Peyer's patch (tissue), 4 donors: ENCODE data around the gene ZBTB7C.

Experiments
- POLR2A ChIP-seq, 2 donors: fragments of 450-650 bp; IDR thresholded peaks; one replicate each; pipeline ENCODE4 v1.5.1; 2017; ENCODE audit warnings: antibody characterized with exemption in 2 of 2, mild to moderate bottlenecking in 2 of 2, moderate library complexity in 2 of 2
- TF ChIP-seq, protein P1 (sequence below), 6 experiments: fragments of 450-650 bp in 4 of 6; fragments of 200-600 bp in 2 of 6; sonication (generic) in 1 of 6; IDR thresholded peaks; one replicate each; pipeline ENCODE4 v1.5.1; 2017 to 2019; ENCODE audit warnings: antibody characterized with exemption in 6 of 6, mild to moderate bottlenecking in 3 of 6, moderate library complexity in 1 of 6

DNA sequence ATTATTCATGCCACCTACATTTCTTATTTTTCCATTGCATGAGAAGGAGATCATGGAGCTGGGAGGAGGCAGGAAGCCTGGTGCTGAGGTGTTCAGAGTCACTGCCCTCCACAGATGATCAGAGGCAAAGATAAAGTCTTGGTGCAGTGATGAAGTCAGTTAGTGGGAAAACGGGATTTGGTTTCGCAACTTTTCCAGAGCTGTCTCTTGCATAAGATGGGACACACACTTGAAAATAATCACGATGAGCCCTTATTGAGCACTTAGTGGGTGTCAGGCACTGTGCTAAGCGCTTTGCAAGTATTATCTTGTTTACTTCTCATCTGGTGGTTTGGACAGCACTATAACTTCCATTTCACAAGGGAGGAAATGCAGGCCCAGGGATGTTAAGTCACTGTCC, 256.6 kb downstream of the ZBTB7C start:
- TF ChIP-seq, protein P1, sequence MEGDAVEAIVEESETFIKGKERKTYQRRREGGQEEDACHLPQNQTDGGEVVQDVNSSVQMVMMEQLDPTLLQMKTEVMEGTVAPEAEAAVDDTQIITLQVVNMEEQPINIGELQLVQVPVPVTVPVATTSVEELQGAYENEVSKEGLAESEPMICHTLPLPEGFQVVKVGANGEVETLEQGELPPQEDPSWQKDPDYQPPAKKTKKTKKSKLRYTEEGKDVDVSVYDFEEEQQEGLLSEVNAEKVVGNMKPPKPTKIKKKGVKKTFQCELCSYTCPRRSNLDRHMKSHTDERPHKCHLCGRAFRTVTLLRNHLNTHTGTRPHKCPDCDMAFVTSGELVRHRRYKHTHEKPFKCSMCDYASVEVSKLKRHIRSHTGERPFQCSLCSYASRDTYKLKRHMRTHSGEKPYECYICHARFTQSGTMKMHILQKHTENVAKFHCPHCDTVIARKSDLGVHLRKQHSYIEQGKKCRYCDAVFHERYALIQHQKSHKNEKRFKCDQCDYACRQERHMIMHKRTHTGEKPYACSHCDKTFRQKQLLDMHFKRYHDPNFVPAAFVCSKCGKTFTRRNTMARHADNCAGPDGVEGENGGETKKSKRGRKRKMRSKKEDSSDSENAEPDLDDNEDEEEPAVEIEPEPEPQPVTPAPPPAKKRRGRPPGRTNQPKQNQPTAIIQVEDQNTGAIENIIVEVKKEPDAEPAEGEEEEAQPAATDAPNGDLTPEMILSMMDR (IDR thresholded peaks at IDR 0.05) = no peak
- no peak for TF ChIP-seq POLR2A (IDR thresholded peaks at IDR 0.05)
